ENCODE results near the gene PDE3B.
"Not testable (repeated sequence)": the region's sequence is repeated elsewhere in the genome, so short reads cannot be mapped to it uniquely, and the experiment has no call there.

Gene PDE3B

GRCh38 chr11:14743667-14744066, 100.1 kb downstream of the PDE3B start:
- not testable (repeated sequence) for DNase-seq

DNA sequence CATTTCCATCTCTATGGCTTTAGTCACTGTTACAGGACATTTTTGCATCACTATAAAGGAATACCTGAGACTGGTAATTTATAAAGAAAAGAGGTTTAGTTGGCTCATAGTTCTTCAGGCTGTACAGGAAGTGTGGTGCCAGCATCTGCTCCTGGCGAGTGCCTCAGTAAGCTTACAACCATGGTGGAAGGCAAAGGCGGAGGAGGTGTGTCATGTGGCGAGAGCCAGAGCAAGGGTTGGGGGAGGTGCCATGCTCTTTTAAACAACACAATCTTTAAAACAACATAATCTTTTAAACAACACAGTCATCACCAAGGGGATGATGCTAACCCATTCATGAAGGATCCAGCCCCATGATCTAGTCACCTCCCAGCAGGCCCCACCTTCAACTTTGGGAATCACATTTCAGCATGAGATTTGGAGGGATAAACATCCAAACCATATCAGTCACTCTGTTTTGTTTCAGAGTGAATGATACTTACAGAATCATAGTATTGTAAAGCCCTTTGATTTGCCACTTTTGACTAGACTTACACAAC, 103.3 kb downstream of the PDE3B start:
- no peak for DNase-seq

DNA sequence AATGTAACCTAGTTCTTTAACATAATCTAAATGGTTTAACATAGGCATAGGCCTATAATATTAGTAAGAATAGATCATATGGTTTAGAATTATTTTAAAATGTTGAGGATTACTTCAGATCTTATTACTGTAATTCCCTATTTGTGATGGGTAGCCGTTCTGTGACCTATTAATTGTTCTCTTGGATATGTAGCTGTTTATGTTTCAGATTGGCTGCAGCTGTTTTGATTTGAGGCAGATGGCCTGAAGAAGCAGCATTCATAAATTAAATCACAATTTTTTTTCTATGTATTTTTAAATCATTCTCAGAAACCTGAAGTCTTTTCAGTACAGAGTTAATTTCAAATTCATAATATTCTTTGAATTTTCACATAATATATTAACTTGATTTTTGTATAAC, 104.5 kb downstream of the PDE3B start:
- DNase-seq: no peak

DNA sequence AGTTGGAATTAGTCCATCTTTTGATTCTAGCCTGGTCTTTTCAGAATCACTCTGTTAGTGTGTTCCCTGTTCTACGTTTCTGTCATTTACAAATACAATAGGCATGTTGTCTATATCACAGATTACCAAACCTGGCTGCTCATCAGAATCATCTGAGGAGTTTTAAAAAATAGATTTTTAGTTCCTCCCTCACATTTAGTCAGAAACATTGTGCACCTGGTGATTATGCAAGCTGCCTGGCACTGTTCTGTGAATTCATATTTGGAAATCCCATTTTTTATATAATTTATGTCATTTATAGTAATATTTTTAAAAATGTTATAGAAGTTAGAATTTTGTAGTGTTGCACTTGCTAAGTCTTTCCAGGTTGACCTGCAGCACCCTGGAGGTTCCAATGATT, 107.3 kb downstream of the PDE3B start:
- no peak for DNase-seq

GRCh38 chr11:14751975-14752407, 108.4 kb downstream of the PDE3B start:
- no peak for DNase-seq

DNA sequence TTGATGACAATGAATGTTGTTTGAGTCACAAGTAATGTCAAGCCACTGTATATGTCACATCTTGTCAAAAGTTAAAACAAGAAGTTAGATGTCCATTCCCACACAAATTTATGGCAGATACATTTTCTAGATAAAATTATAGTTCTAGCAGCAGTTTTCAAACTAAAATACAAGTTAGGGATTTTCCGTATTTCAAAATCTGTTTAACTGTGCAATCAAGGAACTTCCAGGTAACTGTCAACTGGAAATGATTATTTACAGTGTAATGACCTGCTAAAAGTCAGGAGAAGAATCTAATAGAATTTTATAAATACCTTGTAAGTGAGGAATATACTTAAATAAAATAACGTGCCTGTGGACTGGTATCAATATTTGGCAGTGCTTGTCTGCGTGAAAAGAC, 111.5 kb downstream of the PDE3B start:
- DNase-seq: no peak

DNA sequence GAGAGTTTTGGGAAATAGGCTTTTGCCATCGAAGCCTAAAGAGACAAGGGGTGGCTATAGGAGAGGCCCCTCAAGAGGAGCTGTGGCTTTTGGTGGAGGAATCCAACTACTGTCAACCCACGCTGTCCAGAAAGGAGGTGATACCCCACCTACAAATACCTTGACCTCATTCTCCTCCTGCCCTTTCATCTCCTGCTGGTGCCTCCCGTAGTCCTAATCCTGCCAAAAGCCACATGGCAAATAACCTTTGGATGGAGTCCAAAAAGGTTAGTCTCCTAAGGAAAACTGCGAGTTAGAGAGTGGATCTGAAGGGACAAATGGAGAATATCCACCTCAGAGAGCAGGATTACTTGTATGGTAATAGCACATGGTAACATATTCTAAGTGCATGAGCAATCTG, 112.7 kb downstream of the PDE3B start:
- no peak for DNase-seq

DNA sequence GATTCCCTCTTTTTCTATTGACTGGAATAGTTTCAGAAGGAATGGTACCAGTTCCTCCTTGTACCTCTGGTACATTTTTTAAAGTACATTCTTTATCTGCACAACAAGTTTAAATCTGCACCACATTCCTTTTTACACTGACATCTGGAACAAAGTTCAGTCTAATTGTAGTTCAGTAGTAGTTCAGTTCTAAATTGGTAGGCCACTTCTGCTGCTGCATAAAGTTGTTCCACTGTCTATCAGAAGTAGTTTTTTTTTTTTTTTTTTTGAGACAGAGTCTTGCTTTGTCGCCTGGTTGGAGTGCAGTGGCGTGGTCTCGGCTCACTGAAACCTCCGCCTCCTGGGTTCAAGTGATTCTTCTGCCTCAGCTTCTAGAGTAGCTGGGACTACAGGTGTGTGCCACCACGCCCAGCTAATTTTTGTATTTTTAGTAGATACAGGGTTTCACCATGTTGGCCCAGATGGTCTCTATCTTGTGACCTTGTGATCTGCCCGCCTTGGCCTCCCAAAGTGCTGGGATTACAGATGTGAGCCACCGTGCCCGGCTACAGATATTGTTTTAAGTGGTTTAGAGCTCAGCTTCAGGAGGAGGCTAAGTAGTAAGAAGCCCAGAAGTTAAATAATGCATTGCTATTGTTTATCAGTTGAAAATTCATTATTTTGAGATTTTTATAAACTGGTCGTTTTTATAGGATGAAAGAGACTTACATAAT, 115.9 kb downstream of the PDE3B start:
- DNase-seq: not testable (repeated sequence)

DNA sequence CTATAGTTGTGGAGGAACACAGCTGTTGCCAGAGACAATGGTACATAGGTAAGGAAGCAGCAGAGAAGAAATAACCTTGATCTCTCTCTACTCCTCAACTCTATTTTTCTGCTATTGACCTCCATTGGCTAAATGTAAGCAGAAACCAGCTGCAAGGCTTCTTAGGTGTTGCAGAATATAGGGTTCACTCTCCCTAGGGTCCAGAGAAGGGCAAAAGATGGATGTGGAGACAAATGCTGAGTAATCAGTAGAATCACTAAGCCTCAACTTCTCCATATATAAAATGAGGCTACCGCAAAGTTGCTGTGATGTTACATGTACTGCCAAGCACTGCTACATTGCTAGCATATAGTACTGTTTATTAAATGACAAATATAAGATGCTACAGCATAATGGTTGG, 120.6 kb downstream of the PDE3B start:
- DNase-seq: no peak

DNA sequence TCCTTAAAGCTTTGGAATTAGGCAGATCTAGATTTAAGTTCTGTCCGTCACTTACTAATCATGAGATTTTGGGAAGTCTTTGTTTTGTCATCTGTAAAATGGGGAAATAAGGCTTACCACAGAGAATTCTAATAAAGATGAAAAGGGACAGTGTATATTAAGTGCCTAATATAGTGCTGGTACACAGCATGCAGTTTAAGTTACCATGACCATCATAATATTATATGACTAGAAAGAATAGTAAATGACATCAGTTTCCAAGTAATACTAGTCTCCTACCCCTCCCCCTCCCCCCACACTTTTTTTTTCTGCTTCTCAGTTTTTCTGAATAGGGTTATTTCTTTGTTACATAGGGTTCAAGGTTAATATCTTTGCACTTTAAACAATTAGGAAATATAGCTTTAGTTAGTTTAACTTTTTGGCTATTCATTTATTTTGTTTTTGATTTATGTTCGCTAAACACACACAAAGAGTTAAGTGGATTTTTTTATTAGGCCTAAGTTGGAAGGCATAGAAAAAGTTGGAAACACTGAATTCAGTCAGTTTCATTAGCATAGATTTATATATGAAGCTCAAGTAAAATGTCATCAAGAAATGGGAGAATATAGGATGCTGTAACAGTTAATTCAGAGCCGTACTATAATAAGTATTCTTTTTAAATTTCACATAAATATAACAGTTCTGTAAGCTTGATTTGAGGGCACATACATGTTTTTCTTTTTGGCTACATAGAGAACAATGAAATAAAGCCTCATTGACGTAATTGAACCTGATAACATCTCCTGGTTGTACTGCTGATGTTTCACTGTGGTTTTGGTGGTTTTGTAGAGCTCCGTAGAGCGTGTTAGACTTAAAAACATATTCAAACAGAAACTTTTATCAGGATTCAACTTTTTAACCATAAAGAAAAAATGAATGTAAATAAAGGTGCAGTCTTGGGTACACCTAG, 121.2 kb downstream of the PDE3B start:
- no peak for DNase-seq

DNA sequence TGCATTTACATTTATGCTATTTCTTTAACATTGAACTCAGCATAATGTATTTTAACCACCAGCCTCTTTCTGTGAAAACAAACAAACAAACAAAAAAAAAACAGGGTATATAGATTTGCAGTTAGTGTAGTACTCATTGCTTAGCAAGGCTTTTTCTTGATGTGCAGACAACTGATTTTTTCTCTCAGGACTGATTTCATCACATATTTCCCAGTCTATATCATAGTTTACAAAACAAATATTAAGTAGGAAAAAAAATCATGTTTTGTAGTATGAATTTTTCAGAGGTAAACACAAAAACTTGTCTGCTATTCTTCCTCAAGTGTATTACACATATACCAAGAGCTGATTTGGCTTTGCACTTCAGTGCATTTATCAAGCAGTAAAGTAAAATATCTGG, 123.0 kb downstream of the PDE3B start:
- no peak for DNase-seq

- DNase-seq: no peak
Observed at GRCh38 chr11:14768526-14769188, 125.1 kb downstream of the PDE3B start.

DNA sequence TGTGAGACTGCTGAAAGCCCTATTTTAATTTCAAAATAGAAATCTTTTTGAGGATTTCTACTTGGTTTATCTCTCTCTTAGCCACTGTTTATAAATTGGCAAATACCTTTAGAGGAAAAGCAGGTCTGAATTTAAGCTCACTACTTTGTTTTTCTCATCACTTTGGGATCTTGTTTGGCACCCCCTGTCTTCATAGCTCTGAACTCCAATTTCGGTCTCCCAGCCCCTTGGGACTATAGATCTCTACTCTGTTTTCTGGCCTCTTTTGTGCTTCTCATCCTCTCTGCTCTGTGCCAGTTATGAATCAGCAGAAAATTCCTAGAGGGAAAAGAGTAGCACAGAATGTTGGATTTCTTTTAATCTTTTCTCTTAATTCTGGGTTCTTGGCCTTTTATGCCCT, 130.2 kb downstream of the PDE3B start:
- DNase-seq: no peak

DNA sequence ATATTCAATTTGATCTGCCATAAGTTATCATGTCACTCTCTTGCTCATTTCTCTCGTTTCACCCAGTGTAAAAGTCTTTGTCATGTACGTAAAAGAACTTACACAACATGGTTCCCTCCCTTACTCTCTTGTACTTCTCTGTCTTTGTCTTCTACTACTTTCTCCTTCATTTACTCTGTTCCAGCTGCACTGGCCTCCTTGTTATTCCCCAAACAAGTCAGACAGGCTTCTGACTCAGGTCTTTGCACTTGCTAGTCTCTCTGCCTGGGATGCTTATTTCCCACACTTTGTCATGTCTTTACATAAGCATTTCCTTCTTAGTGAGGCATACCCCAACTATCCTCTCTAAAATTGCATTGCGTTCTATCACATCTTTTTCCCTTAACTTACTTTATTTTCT, 131.1 kb downstream of the PDE3B start:
- DNase-seq: no peak

- no peak for DNase-seq
Observed at GRCh38 chr11:14775897-14776296, 132.3 kb downstream of the PDE3B start.

- DNase-seq: not testable (repeated sequence)
Observed at GRCh38 chr11:14778460-14778859, 134.9 kb downstream of the PDE3B start.

DNA sequence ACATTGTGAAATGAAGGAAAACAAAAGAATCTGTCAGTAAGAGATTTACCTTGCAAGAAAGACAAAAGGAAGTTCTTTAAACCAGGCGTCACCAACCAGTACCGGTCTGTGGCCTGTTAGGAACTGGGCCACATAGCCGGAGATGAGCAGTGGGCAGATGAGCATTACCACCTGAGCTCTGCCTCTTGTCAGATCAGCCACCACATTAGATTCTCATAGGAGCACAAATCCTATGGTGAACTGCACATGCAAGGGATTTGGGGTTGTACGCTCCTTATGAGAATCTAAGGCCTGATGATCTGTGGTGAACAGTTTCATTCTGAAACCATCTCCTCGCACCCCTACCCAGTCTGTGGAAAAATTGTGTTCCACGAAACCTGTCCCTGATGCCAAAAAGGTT, 140.2 kb downstream of the PDE3B start:
- DNase-seq: no peak

- no peak for DNase-seq
Observed at GRCh38 chr11:14784230-14784629, 140.6 kb downstream of the PDE3B start.

DNA sequence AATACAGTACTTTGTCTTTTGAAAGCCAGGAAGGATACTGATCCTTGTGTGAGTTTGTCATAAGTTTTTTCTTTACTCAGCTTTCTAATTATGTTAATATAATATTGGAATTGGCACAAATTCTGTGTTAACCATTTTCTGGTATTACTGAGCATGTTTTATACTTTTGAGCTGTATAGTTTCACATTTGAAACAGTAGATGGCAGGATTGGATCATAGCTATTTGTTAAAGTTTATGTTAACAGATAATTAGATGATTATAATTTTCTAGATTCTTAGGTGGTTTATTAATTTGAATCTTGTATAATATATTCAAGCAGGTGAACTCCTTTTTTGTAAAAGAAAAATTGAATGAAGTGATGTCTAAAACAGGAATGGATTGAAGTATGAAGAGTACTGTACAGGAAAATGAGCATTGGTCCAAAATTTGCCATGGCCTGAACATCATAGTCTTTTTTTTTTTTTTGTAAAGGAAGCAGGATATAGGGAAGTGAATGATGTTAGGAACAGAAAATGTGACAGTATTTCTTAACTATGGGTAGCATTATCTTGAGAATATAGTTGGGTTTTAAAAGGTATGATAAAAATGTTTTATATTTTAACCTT, 146.4 kb downstream of the PDE3B start:
- DNase-seq: peak in 1 of 56 donors; percentile 11

DNA sequence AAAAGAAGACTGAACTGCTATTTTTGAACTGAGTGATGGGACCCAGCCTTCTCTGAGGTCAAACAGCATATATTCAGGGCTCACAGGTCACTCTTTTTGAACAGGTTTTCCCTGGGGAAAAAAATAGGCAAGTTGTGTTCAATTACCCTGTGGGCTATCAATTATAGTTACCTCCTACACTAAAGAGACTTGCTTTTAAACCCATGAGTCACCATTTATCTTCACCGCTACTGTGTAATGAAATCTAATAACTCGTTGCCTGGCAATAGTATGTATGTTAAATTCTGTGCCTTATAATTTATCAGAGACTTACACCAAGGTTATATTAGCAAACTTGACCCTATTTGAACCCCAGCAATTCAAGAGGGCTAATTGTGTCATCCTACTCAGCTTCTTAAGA, 149.9 kb downstream of the PDE3B start:
- no peak for DNase-seq

- DNase-seq: not testable (repeated sequence)
Observed at GRCh38 chr11:14796028-14796427, 152.4 kb downstream of the PDE3B start.

Measured in amygdala (tissue), 56 donors.